K562 (cell line): ENCODE results near the gene MOCOS. TPM values are rescaled to one million over a fixed set of nuclear protein-coding genes. Genes with fewer than 3 reads are reported as not detected.

Experiments used
- AFF1 ChIP-seq, 2 experiments: fragments of 450-650 bp; IDR thresholded peaks; 2 replicates each; pipeline ENCODE4 v1.6.1; 2018; ENCODE audit warnings: mild to moderate bottlenecking in 2 of 2, low read depth in 1 of 2; ENCODE audit not compliant: partially characterized antibody in 2 of 2
- MAFG ChIP-seq: fragments of 450-650 bp; conservative IDR thresholded peaks from 2 replicates; pipeline ENCODE4 v1.6.1; 2016; ENCODE audit warnings: missing genetic modification characterization, missing compliant biosample characterization
- NELFE ChIP-seq: IDR thresholded peaks from 2 replicates; pipeline ENCODE4 v1.6.1; 2011; ENCODE audit warnings: mild to moderate bottlenecking; ENCODE audit not compliant: insufficient read depth, insufficient read length
- RREB1 ChIP-seq: fragments of 250-450 bp; sonication (Bioruptor Pico); IDR thresholded peaks from 2 replicates; pipeline ENCODE4 v1.4.0; 2020
- THAP12 ChIP-seq: fragments of 250-450 bp; sonication (Bioruptor Pico); IDR thresholded peaks from 2 replicates; pipeline ENCODE4 v1.9.0; 2021; ENCODE audit warnings: mild to moderate bottlenecking, inconsistent platforms
- ZBTB5 ChIP-seq: fragments of 450-650 bp; IDR thresholded peaks from 2 replicates; pipeline ENCODE4 v1.6.1; 2017; ENCODE audit warnings: antibody characterized with exemption
- ZNF347 ChIP-seq: fragments of 450-650 bp; formaldehyde crosslinking; IDR thresholded peaks from 2 replicates; pipeline ENCODE4 v1.4.0; 2020; ENCODE audit warnings: low read depth, mild to moderate bottlenecking, moderate library complexity
- ZNF717 ChIP-seq: fragments of 250-450 bp; sonication (Bioruptor Pico); IDR thresholded peaks from 2 replicates; pipeline ENCODE4 v1.5.0; 2021
- polyA plus RNA-seq, 8 experiments: library from polyadenylated mRNA; depleted of rRNA in 4 of 8; stranded (reverse) in 5 of 8; unstranded in 3 of 8; fragments of >200 nt; fragmentation: Nextera tagmentation in 2 of 8; fragmentation: Illumina TruSeq in 1 of 8; extraction: Ambion mirVana in 2 of 8; extraction: Trizol in 1 of 8; gene quantifications; 2 replicates each; pipeline versions ENCODE4 v1.2.1 to v1.2.3, GENCODE V29; 2011 to 2014; ENCODE audit warnings: inconsistent platforms in 1 of 8, missing spikeins in 1 of 8
- total RNA-seq, 7 experiments: library from RNA; depleted of rRNA in 6 of 7; stranded (reverse); fragments of >200 nt in 6 of 7; fragmentation: Illumina TruSeq in 2 of 7; extraction: Trizol in 2 of 7; gene quantifications; 2 replicates each; pipeline versions ENCODE4 v1.2.1 to v1.2.3, GENCODE V29; 2011 to 2021; ENCODE audit warnings: low replicate concordance in 1 of 7
- TF ChIP-seq, protein P1 (sequence below): fragments of 450-650 bp; IDR thresholded peaks from 2 replicates; pipeline ENCODE4 v1.6.1; 2017; ENCODE audit warnings: mild to moderate bottlenecking, moderate library complexity

Gene MOCOS
- total and polyA plus RNA-seq, 9 of the 15 experiments (the other 6 are each of a cell fraction or from before 2014, with no cell fraction given): 4.5 to 12.4 (median 9.1) TPM

DNA sequence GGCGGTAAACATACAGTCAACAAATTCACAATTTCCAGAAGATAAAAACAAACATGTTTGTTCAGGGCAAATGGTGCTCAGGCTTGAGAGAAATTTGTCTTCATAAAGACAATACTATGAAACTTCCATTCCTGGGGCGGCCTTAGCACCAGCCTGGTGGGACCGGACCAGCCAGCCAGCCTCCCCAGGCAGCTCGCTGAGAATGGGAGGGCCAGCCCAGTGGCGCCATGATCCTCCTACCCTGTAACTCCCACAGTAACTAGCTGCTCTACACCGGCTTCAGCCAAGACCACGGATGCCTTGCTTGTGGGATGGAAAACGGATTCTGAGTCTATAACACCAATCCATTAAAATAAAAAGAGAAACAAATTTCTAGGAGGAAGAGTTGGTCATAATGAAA is 86.0 kb downstream of the MOCOS start (continued):
- no peak for TF ChIP-seq RREB1 (CRISPR knock-in tag)
- no peak for TF ChIP-seq NELFE
- TF ChIP-seq AFF1 (IDR thresholded peaks at IDR 0.05; ENCODE audit: low read depth in 1 of 2, partially characterized antibody in 2 of 2): no peak
- TF ChIP-seq, protein P1, sequence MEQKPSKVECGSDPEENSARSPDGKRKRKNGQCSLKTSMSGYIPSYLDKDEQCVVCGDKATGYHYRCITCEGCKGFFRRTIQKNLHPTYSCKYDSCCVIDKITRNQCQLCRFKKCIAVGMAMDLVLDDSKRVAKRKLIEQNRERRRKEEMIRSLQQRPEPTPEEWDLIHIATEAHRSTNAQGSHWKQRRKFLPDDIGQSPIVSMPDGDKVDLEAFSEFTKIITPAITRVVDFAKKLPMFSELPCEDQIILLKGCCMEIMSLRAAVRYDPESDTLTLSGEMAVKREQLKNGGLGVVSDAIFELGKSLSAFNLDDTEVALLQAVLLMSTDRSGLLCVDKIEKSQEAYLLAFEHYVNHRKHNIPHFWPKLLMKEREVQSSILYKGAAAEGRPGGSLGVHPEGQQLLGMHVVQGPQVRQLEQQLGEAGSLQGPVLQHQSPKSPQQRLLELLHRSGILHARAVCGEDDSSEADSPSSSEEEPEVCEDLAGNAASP: no peak
- TF ChIP-seq ZBTB5: no peak
- TF ChIP-seq THAP12: no peak
- no peak for TF ChIP-seq MAFG (tag)
- TF ChIP-seq ZNF347: no peak
- TF ChIP-seq ZNF717: no peak
